Epithelial cell of esophagus (primary cell): Measurements from ENCODE around the gene C10orf62.
"Not testable (repeated sequence)": the region's sequence is repeated elsewhere in the genome, so short reads cannot be mapped to it uniquely, and the experiment has no call there.

ENCODE experiments used
- DNase-seq: peaks from one replicate; pipeline ENCODE4 v3.0.0; 2010; ENCODE audit warnings: low read depth
- H3K4me3 ChIP-seq: 2 replicates; pipeline ENCODE4 v1.5.1; 2011; ENCODE audit warnings: mild to moderate bottlenecking, low read length, control low read depth
- CTCF ChIP-seq: IDR thresholded peaks from 2 replicates; pipeline ENCODE4 v1.5.1; 2011; ENCODE audit warnings: low read depth, mild to moderate bottlenecking, low read length, control low read depth, inconsistent platforms; ENCODE audit not compliant: insufficient read depth; ENCODE audit errors: missing control alignments

C10orf62 gene

GRCh38 chr10:97562329-97562728, 27.2 kb upstream of the C10orf62 start:
- not testable (repeated sequence) for DNase-seq, H3K4me3 ChIP-seq

GRCh38 chr10:97563337-97563736, 26.2 kb upstream of the C10orf62 start:
- no peak for TF ChIP-seq CTCF
- no peak for DNase-seq

DNA sequence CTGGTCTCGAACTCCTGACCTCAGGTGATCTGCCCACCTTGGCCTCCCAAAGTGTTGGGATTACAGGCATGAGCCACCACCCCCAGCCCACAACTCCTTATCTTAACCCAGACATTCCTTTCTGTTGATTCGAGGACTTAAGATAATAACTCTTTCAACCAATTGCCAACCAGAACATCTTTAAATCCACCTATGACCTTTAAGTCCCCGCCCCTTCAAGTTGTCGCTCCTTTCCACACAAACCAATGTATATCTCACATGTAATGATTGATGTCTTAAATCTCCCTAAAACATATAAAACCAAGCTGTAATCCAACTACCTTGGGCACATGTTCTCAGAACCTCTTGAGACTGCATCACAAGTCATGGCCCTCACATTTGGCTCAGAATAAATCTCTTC, 24.7 kb upstream of the C10orf62 start:
- DNase-seq, result no peak
- TF ChIP-seq CTCF, result no peak
- no peak overlapping the region for H3K4me3 ChIP-seq

More at GRCh38 chr10:97563337-97563736, 26.2 kb upstream of the C10orf62 start:
- H3K4me3 ChIP-seq, result no peak overlapping the region

- H3K4me3 ChIP-seq, result no peak overlapping the region
- TF ChIP-seq CTCF, result no peak
- DNase-seq, result peak; percentile 22
Observed at GRCh38 chr10:97566336-97566996, 23.1 kb upstream of the C10orf62 start.

GRCh38 chr10:97567891-97568290, 21.6 kb upstream of the C10orf62 start:
- no peak for TF ChIP-seq CTCF
- DNase-seq, result no peak

GRCh38 chr10:97570146-97570788, 19.3 kb upstream of the C10orf62 start:
- no peak for DNase-seq
- no peak for TF ChIP-seq CTCF
- no peak overlapping the region for H3K4me3 ChIP-seq

More at GRCh38 chr10:97567891-97568290, 21.6 kb upstream of the C10orf62 start:
- H3K4me3 ChIP-seq, result no peak overlapping the region

DNA sequence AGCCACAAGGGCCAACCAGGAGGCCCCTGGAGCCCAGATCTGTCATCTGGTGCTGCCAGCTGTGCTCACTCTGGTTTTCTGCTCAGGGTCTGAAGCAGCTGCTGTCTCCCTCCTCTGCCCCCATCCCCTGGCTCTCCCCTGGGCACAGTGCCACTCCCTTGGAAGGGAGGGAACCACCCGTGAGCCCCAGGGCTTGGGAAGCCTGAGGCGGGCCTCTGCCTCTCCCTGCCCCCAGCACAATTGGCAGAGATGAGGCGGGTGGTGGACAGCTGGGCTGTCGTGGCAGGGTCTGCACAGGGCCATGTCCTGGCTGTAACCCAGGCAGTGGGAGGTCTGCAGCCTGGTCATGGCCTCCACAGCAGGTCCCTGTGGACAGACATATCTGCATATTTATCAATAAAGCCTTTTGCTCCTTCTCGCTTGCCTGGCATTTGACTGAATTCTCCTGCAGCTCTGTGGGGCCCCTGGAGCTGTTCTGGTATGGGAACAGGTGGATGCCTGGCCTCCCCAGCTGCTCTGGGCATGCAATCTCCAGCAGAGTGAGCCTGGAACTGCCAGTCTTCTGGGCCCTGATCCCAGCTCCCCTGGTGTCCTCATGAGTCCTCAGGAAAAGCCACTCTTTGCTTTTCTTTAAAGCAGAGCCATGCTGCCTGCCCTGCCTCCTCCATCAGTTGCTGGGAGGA, 18.6 kb upstream of the C10orf62 start:
- no peak for DNase-seq
- no peak overlapping the region for H3K4me3 ChIP-seq
- no peak for TF ChIP-seq CTCF
